HG02973 (cell line): ENCODE results near the gene IL6R.
"Not testable (repeated sequence)": the region's sequence is repeated elsewhere in the genome, so short reads cannot be mapped to it uniquely, and the experiment has no call there.

Experiments
- ATAC-seq: cut with Tn5 transposase; IDR thresholded peaks from one replicate; pipeline ENCODE4 v1.9.1; 2021; ENCODE audit warnings: moderate library complexity; ENCODE audit not compliant: unreplicated experiment

IL6R gene

GRCh38 chr1:154478639-154479038 is 73.5 kb downstream of the IL6R start:
- no peak for ATAC-seq

- no peak for ATAC-seq
These were observed 74.8 kb downstream of the IL6R start for GRCh38 chr1:154479764-154480421.

- ATAC-seq = no peak
These were observed 75.9 kb downstream of the IL6R start for GRCh38 chr1:154481053-154481452.

- no peak for ATAC-seq
These were observed 79.0 kb downstream of the IL6R start for GRCh38 chr1:154483941-154484803.

GRCh38 chr1:154485106-154485505 is 80.0 kb downstream of the IL6R start:
- no peak for ATAC-seq

- no peak for ATAC-seq
These were observed 80.9 kb downstream of the IL6R start for GRCh38 chr1:154485910-154486496.

- not testable (repeated sequence) for ATAC-seq
These were observed 81.6 kb downstream of the IL6R start for GRCh38 chr1:154486756-154487155.

GRCh38 chr1:154488922-154489321 is 83.8 kb downstream of the IL6R start:
- ATAC-seq = no peak

- ATAC-seq = no peak
These were observed 84.6 kb downstream of the IL6R start for GRCh38 chr1:154489695-154490274.

- no peak for ATAC-seq
These were observed 85.2 kb downstream of the IL6R start for GRCh38 chr1:154490317-154490716.

- no peak for ATAC-seq
These were observed 87.0 kb downstream of the IL6R start for GRCh38 chr1:154492115-154492514.

- no peak for ATAC-seq
These were observed 88.1 kb downstream of the IL6R start for GRCh38 chr1:154493276-154493675.

- ATAC-seq = no peak
These were observed 90.5 kb downstream of the IL6R start for GRCh38 chr1:154495496-154496273.

GRCh38 chr1:154496383-154496782 is 91.2 kb downstream of the IL6R start:
- no peak for ATAC-seq

- no peak for ATAC-seq
These were observed 92.1 kb downstream of the IL6R start for GRCh38 chr1:154497026-154497806.

GRCh38 chr1:154499446-154499845 is 94.3 kb downstream of the IL6R start:
- ATAC-seq = no peak

- ATAC-seq = no peak
These were observed 95.4 kb downstream of the IL6R start for GRCh38 chr1:154500533-154500932.

GRCh38 chr1:154501423-154502065 is 96.4 kb downstream of the IL6R start:
- no peak for ATAC-seq

GRCh38 chr1:154502066-154502743 is 97.1 kb downstream of the IL6R start, which contains the start of the genes SHE and TDRD10:
SHE (minus strand) TSS chr1:154502412; CDS start chr1:154502026, 386 bp downstream.
TDRD10 (plus strand) TSS chr1:154502219; CDS start chr1:154506904, 4,685 bp downstream.
- no peak for ATAC-seq
